K562 (cell line): ENCODE measurements around the gene PNMA8B. TPM values are rescaled to one million over a fixed set of nuclear protein-coding genes. Genes with fewer than 3 reads are reported as not detected.

Source experiments
- ADNP ChIP-seq: fragments of 200-800 bp; sonication (Bioruptor generic); IDR thresholded peaks from 2 replicates; pipeline ENCODE4 v1.6.1; 2016; ENCODE audit warnings: missing genetic modification characterization, missing compliant biosample characterization
- CAMTA2 ChIP-seq: fragments of 250-450 bp; sonication (Bioruptor Pico); conservative IDR thresholded peaks from 2 replicates; pipeline ENCODE4 v1.5.1; 2022
- CEBPG ChIP-seq, 3 experiments: fragments of 200-800 bp in 1 of 3; sonication (Bioruptor generic) in 1 of 3; sonication (generic) in 1 of 3; formaldehyde crosslinking in 1 of 3; IDR thresholded peaks in 2 of 3; conservative IDR thresholded peaks in 1 of 3; 2 replicates each; pipeline versions ENCODE4 v1.6.1 to v1.8.0; 2016 to 2022; ENCODE audit warnings: missing compliant biosample characterization in 2 of 3, missing genetic modification characterization in 2 of 3, mild to moderate bottlenecking in 1 of 3, missing genetic modification reagents in 1 of 3
- E2F4 ChIP-seq: sonication (generic); formaldehyde crosslinking; IDR thresholded peaks from 2 replicates; pipeline ENCODE4 v1.8.0; 2022; ENCODE audit warnings: mild to moderate bottlenecking, low read depth, missing genetic modification reagents
- L3MBTL2 ChIP-seq: fragments of 450-650 bp; IDR thresholded peaks from 2 replicates; pipeline ENCODE4 v1.6.1; 2016; ENCODE audit warnings: mild to moderate bottlenecking, moderate library complexity
- NCOA1 ChIP-seq: fragments of 450-650 bp; IDR thresholded peaks from 2 replicates; pipeline ENCODE4 v1.6.1; 2016; ENCODE audit warnings: low read depth
- NFE2 ChIP-seq: IDR thresholded peaks from 2 replicates; pipeline ENCODE4 v1.6.1; 2014; ENCODE audit warnings: antibody characterized with exemption, low read depth
- PTBP1 ChIP-seq: fragments of 200-400 bp; formaldehyde crosslinking; IDR thresholded peaks from 2 replicates; pipeline ENCODE4 v1.6.1; 2017; ENCODE audit warnings: low read depth, low read length
- RBFOX2 ChIP-seq: fragments of 200-400 bp; formaldehyde crosslinking; IDR thresholded peaks from 2 replicates; pipeline ENCODE4 v1.6.1; 2017; ENCODE audit warnings: low read depth, mild to moderate bottlenecking, low read length, moderate library complexity
- RFX5 ChIP-seq: IDR thresholded peaks from 2 replicates; pipeline ENCODE4 v1.6.1; 2011; ENCODE audit warnings: low read depth, mild to moderate bottlenecking, improper control_type of control experiment, low read length
- SAFB2 ChIP-seq: fragments of 200-400 bp; formaldehyde crosslinking; IDR thresholded peaks from 2 replicates; pipeline ENCODE4 v1.6.1; 2018; ENCODE audit warnings: borderline replicate concordance, low read length, low read depth, moderate library complexity; ENCODE audit not compliant: severe bottlenecking
- XRCC5 ChIP-seq: fragments of 200-400 bp; formaldehyde crosslinking; IDR thresholded peaks from 2 replicates; pipeline ENCODE4 v1.6.1; 2017; ENCODE audit warnings: low read depth, mild to moderate bottlenecking, low read length
- ZC3H11A ChIP-seq: IDR thresholded peaks from 2 replicates; pipeline ENCODE4 v1.6.1; 2012; ENCODE audit warnings: low read depth, low read length, improper control_type of control experiment
- ZNF274 ChIP-seq: IDR thresholded peaks from 2 replicates; pipeline ENCODE4 v1.6.1; 2011; ENCODE audit warnings: low read depth, mild to moderate bottlenecking, low read length, moderate library complexity, borderline replicate concordance
- polyA plus RNA-seq, 8 experiments: library from polyadenylated mRNA; depleted of rRNA in 4 of 8; stranded (reverse) in 5 of 8; unstranded in 3 of 8; fragments of >200 nt; fragmentation: Nextera tagmentation in 2 of 8; fragmentation: Illumina TruSeq in 1 of 8; extraction: Ambion mirVana in 2 of 8; extraction: Trizol in 1 of 8; gene quantifications; 2 replicates each; pipeline versions ENCODE4 v1.2.1 to v1.2.3, GENCODE V29; 2011 to 2014; ENCODE audit warnings: inconsistent platforms in 1 of 8, missing spikeins in 1 of 8
- total RNA-seq, 7 experiments: library from RNA; depleted of rRNA in 6 of 7; stranded (reverse); fragments of >200 nt in 6 of 7; fragmentation: Illumina TruSeq in 2 of 7; extraction: Trizol in 2 of 7; gene quantifications; 2 replicates each; pipeline versions ENCODE4 v1.2.1 to v1.2.3, GENCODE V29; 2011 to 2021; ENCODE audit warnings: low replicate concordance in 1 of 7
- TF ChIP-seq, protein P1 (sequence below): sonication (generic); formaldehyde crosslinking; IDR thresholded peaks from 2 replicates; pipeline ENCODE4 v1.8.0; 2022; ENCODE audit warnings: missing genetic modification reagents, mild to moderate bottlenecking, moderate library complexity, borderline replicate concordance
- TF ChIP-seq, protein P2 (sequence below): sonication (generic); formaldehyde crosslinking; IDR thresholded peaks from 2 replicates; pipeline ENCODE4 v1.8.1; 2023; ENCODE audit warnings: mild to moderate bottlenecking, missing genetic modification reagents
- TF ChIP-seq, protein P3 (sequence below): fragments of 250-450 bp; sonication (Bioruptor Pico); IDR thresholded peaks from 2 replicates; pipeline ENCODE4 v1.4.0; 2020; ENCODE audit warnings: mild to moderate bottlenecking

PNMA8B gene
- total and polyA plus RNA-seq, 9 of the 15 experiments (the other 6 are each of a cell fraction or from before 2014, with no cell fraction given) = not detected

GRCh38 chr19:46513461-46514236 lies 18.0 kb upstream of the PNMA8B start (continued):
- TF ChIP-seq, protein P1, sequence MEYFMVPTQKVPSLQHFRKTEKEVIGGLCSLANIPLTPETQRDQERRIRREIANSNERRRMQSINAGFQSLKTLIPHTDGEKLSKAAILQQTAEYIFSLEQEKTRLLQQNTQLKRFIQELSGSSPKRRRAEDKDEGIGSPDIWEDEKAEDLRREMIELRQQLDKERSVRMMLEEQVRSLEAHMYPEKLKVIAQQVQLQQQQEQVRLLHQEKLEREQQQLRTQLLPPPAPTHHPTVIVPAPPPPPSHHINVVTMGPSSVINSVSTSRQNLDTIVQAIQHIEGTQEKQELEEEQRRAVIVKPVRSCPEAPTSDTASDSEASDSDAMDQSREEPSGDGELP = peak; percentile 22; the same call in 1 of the 2 replicates
- TF ChIP-seq E2F4 = no peak
- TF ChIP-seq NFE2 = no peak
- TF ChIP-seq RFX5 = no peak
- no peak for TF ChIP-seq SAFB2
- no peak for TF ChIP-seq ZC3H11A
- TF ChIP-seq ZNF274 = no peak
- no peak for TF ChIP-seq NCOA1
- no peak for TF ChIP-seq RBFOX2
- peak; percentile 63; the same call in 1 of the 2 replicates for TF ChIP-seq PTBP1
- TF ChIP-seq XRCC5 = peak; percentile 40; the same call in 1 of the 2 replicates
- TF ChIP-seq, protein P2, sequence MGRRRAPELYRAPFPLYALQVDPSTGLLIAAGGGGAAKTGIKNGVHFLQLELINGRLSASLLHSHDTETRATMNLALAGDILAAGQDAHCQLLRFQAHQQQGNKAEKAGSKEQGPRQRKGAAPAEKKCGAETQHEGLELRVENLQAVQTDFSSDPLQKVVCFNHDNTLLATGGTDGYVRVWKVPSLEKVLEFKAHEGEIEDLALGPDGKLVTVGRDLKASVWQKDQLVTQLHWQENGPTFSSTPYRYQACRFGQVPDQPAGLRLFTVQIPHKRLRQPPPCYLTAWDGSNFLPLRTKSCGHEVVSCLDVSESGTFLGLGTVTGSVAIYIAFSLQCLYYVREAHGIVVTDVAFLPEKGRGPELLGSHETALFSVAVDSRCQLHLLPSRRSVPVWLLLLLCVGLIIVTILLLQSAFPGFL (CRISPR knock-in tag) = no peak
- TF ChIP-seq CAMTA2 = no peak
- no peak for TF ChIP-seq CEBPG (CRISPR knock-in tag; IDR thresholded peaks at IDR 0.05)
- TF ChIP-seq CEBPG (tag; conservative IDR thresholded peaks at IDR 0.05 in 1 of 2, IDR thresholded peaks at IDR 0.05 in 1 of 2) = no peak
- TF ChIP-seq ADNP (tag) = peak; percentile 96
- TF ChIP-seq L3MBTL2 = peak; percentile 21; the same call in 1 of the 2 replicates
- TF ChIP-seq, protein P3, sequence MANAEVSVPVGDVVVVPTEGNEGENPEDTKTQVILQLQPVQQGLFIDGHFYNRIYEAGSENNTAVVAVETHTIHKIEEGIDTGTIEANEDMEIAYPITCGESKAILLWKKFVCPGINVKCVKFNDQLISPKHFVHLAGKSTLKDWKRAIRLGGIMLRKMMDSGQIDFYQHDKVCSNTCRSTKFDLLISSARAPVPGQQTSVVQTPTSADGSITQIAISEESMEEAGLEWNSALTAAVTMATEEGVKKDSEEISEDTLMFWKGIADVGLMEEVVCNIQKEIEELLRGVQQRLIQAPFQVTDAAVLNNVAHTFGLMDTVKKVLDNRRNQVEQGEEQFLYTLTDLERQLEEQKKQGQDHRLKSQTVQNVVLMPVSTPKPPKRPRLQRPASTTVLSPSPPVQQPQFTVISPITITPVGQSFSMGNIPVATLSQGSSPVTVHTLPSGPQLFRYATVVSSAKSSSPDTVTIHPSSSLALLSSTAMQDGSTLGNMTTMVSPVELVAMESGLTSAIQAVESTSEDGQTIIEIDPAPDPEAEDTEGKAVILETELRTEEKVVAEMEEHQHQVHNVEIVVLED = no peak
